ENCODE results near the gene RPP30.

The RPP30 gene

DNA sequence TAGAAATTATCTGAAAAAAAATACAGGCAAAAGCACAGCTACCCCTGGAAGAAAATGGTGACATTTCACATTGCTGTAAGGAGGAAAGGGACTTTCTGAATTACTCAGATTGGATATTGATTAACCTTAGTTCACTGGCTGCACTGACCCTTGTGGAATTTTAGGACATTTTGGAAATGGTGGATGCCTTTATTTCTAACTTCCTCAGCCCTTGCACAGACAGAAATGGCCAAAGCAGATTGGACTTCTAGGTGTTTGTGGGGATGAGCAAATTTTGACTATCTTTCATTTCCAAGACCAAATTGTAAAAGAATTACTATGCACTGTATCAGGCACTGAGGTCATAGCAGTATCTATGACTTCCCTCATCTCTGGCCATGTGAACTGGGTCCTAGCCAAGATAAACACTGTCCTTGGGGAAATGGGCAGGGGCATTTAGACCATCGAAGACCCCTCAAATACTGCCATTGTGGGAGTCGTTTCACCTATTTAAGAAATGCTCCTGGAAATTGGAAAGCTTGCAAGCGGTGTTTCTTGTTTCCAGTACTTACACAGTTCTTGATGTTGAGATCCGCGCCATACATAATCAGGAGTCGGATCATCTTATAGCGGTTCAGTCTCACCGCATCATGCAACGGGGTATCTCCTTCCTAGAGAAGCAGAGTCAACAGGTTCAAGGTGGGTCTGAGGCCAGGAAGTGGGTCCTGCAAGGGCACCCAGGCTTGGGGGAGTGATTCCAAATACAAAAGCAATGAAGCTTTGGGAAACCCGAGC lies 43.4 kb downstream of the RPP30 start:
- H3K4me3 ChIP-seq (ENCODE audit: low read depth, low read length), result no peak overlapping the region
- TF ChIP-seq, protein P1, sequence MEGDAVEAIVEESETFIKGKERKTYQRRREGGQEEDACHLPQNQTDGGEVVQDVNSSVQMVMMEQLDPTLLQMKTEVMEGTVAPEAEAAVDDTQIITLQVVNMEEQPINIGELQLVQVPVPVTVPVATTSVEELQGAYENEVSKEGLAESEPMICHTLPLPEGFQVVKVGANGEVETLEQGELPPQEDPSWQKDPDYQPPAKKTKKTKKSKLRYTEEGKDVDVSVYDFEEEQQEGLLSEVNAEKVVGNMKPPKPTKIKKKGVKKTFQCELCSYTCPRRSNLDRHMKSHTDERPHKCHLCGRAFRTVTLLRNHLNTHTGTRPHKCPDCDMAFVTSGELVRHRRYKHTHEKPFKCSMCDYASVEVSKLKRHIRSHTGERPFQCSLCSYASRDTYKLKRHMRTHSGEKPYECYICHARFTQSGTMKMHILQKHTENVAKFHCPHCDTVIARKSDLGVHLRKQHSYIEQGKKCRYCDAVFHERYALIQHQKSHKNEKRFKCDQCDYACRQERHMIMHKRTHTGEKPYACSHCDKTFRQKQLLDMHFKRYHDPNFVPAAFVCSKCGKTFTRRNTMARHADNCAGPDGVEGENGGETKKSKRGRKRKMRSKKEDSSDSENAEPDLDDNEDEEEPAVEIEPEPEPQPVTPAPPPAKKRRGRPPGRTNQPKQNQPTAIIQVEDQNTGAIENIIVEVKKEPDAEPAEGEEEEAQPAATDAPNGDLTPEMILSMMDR (IDR thresholded peaks at IDR 0.05; ENCODE audit: control insufficient read depth, extremely low read depth, insufficient read depth), result no peak
- no peak for DNase-seq (ENCODE audit: low read depth)

DNA sequence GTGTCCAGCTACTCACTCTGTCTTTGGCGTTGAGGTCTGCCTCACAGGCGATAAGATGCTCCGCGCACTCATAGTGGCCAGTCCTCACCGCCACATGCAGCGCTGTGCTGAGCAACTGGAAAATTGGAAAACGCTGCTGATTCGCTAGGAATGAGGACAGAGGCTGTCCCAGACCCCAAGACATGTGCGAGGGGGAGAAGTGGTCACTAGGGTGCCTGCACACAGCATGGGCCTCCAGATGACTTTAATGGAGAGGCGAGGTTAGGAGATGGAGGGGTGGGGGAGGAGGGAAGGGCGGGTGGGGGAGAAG lies 43.9 kb downstream of the RPP30 start:
- TF ChIP-seq, protein P1 (IDR thresholded peaks at IDR 0.05; ENCODE audit: control insufficient read depth, extremely low read depth, insufficient read depth), result no peak
- no peak for DNase-seq (ENCODE audit: low read depth)

DNA sequence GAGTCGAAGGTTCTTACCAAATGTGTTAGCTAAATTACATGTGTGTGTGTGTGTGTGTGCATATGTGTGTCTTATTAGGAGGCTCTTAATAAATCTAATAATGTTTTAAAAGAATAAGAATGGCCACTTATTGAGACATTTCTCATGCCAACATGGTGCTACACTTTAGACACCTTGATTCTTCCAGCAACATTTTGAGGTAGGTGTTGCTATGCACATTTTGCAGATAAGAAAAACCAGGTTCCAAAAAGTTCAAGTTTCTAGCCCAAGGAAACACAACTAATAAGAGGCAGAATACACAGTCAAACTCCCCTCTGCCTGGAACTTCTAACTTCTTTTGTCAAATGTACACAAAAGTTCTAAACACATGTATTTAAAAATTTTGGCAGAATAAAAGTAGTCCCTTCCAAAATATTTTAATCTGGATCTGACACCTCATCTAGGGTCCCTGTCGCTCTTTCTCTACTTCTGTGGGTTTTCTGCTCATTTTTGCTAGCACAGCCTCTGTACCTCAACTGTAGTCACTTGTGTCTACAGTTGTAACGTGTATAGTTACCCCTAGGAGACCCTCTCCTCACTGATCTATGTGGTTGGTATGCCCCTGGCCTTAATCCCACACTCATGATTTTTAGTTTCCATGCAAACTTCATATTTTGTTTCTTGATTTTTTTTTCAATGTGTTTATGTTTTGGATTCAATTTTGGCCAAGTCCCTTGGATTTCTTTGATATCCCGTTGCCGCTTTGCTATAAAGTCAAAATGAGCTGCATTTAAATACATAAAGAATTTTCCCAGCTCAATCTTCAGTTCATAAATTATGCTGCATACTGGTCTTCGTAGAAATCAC lies 44.8 kb downstream of the RPP30 start:
- DNase-seq (ENCODE audit: low read depth), result no peak
- TF ChIP-seq, protein P1 (IDR thresholded peaks at IDR 0.05; ENCODE audit: control insufficient read depth, extremely low read depth, insufficient read depth), result no peak
- no peak overlapping the region for H3K4me3 ChIP-seq (ENCODE audit: low read depth, low read length)

More for the DNA sequence above, 43.9 kb downstream of the RPP30 start:
- no peak overlapping the region for H3K4me3 ChIP-seq (ENCODE audit: low read depth, low read length)

DNA sequence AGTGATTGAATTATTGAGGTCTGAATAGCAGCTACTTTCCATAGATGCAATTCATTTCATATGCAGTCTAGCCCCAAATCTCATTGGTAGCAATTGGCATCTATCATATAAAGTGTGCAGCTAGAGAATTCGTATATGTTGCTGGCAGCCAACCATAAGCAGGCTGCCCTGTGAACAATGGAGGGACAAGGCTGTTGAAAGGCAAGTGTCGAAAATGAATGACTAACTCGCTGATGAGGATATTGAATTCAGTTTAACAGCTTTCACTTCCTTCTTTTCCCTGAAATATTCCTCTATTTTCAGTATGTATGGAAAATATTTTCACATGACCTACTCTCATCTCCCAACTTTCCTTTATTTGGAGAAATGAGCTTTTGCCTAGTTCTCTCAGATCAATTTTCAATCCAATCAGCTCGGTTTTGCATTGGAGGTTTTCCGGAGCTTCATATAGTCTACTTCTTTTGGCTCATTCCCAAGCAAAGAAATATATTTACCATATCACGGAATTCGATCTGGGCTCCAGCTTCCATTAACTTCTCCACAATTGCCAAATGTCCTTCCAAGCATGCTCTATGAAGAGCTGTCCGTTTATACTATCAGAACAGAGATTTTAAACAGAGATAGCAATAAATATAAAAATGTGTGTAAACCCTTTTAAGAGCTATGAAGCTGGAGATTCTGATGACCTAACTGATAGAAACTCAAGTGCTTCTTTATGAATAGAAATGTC lies 45.6 kb downstream of the RPP30 start:
- TF ChIP-seq, protein P1 (IDR thresholded peaks at IDR 0.05; ENCODE audit: control insufficient read depth, extremely low read depth, insufficient read depth), result no peak
- DNase-seq (ENCODE audit: low read depth), result peak; percentile 94
- no peak overlapping the region for H3K4me3 ChIP-seq (ENCODE audit: low read depth, low read length)

DNA sequence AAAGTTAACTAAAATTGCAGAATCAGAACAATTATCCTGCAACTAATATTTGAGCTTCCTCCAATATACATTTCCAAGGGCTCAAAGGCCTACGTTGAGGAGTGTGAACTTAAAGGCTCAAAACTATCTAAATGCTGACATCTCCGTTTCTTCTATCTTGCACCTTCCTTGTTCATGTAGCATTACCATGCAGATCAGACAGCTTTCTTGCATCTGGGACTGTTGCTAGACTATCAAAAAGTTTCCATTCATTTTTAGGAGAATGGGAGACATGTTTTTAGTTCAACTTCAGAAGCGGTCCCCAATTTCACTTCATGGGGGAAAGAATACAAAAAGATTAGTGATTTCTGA lies 46.2 kb downstream of the RPP30 start:
- DNase-seq (ENCODE audit: low read depth), result no peak
- TF ChIP-seq, protein P1 (IDR thresholded peaks at IDR 0.05; ENCODE audit: control insufficient read depth, extremely low read depth, insufficient read depth), result no peak
- no peak overlapping the region for H3K4me3 ChIP-seq (ENCODE audit: low read depth, low read length)

DNA sequence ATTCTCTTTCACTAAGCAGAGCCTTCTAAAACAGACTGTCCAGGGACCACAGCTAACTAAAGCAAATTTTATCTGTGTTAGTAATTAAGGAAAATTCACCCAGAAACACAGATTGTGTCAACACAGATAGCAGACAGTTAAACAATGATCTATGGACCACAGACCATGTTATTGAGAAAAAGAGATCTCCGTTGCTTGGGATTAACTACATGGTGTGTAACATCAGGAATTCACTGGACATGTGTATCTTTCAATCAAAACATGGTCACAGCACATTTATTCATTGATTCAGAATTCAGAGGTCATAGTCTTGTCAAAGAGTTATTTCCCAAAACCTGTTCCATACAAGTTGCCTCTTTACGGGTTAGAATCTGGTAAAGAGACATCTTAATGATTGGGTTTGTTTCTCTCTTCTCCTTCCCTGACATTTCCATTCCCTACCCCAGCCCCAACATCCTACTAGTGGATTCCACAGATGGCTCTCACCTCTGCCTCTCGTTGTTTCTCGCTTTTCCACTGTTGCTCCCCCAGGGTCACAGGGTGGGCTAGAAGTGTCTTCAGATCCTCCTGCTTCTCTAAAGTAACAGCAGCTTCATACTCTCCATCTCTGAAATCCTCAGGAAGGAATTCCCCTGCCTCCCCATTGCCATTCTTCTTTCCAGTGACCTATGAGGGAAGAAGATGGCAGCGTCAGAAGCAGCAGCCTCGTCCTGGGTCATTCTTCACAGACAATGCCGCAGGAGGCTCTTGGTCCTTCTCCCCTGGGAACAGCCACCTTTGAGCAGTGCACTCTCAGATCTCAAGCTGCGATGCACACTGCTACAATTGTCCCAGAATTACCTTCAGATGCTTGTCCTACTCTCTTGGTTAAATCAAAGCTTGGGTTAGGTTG lies 48.2 kb downstream of the RPP30 start:
- TF ChIP-seq, protein P1 (IDR thresholded peaks at IDR 0.05; ENCODE audit: control insufficient read depth, extremely low read depth, insufficient read depth), result no peak
- H3K4me3 ChIP-seq (ENCODE audit: low read depth, low read length), result no peak overlapping the region
- DNase-seq (ENCODE audit: low read depth), result no peak

All from LNCaP clone FGC (cell line).